ENCODE measurements around the gene GALNT14. TPM values are rescaled to one million over a fixed set of nuclear protein-coding genes. Genes with fewer than 3 reads are reported as not detected.

The GALNT14 gene
- total and polyA plus RNA-seq, 9 of the 15 experiments (the other 6 are each of a cell fraction or from before 2014, with no cell fraction given), result 0.11 TPM; not detected in 8

- H3K4me3 ChIP-seq, result no peak overlapping the region
- H3K4me2 ChIP-seq (ENCODE audit: insufficient read depth, low read length), result no peak overlapping the region
- intact Hi-C loops (cut with micrococcal nuclease), result no loop called here
- H3K79me2 ChIP-seq (ENCODE audit: control insufficient read depth, insufficient read depth, low read length), result no peaks in the 10 kb centered on the region
- H3K9me3 ChIP-seq (replicated peaks; ENCODE audit: control insufficient read depth, insufficient read depth, low read depth, low read length), result no peaks in the 10 kb centered on the region
- BruUV-seq (replicated peaks), result no TSS peak
- POLR2A ChIA-PET, result no interaction called here
- in situ Hi-C loops (cut with MboI), result no loop called here
- no peaks in the 10 kb centered on the region for H3K4me1 ChIP-seq (replicated peaks in 1 of 2; ENCODE audit: control insufficient read depth in 2 of 2, insufficient read depth in 2 of 2, low read length in 2 of 2)
- FAIRE-seq (no peak), DNase-seq (ENCODE audit: extremely low read depth in 1 of 4, low spot score in 3 of 4) (no peak), ATAC-seq (no peak)
- TF ChIP-seq AFF1 (IDR thresholded peaks at IDR 0.05; ENCODE audit: low read depth in 1 of 2, partially characterized antibody in 2 of 2) (no peak), FOXO4 (CRISPR knock-in tag; IDR thresholded peaks at IDR 0.05) (no peak), NFATC3 (IDR thresholded peaks at IDR 0.05) (no peak), NFIX (CRISPR knock-in tag; IDR thresholded peaks at IDR 0.05; ENCODE audit: low read depth) (no peak), TGIF2 (CRISPR knock-in tag; IDR thresholded peaks at IDR 0.05) (no peak), ZNF785 (CRISPR knock-in tag; IDR thresholded peaks at IDR 0.05) (no peak), HDAC2 (IDR thresholded peaks at IDR 0.05) (no peak), E4F1 (CRISPR knock-in tag; IDR thresholded peaks at IDR 0.05; ENCODE audit: borderline replicate concordance) (no peak), BRD9 (IDR thresholded peaks at IDR 0.05; ENCODE audit: low read depth, partially characterized antibody) (no peak)
- TF ChIP-seq, protein P1, sequence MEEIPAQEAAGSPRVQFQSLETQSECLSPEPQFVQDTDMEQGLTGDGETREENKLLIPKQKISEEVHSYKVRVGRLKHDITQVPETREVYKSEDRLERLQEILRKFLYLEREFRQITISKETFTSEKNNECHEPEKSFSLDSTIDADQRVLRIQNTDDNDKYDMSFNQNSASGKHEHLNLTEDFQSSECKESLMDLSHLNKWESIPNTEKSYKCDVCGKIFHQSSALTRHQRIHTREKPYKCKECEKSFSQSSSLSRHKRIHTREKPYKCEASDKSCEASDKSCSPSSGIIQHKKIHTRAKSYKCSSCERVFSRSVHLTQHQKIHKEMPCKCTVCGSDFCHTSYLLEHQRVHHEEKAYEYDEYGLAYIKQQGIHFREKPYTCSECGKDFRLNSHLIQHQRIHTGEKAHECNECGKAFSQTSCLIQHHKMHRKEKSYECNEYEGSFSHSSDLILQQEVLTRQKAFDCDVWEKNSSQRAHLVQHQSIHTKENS (CRISPR knock-in tag; IDR thresholded peaks at IDR 0.05), result no peak
- CTCF ChIA-PET (ENCODE audit: low intra/inter-chr PET ratio), result no interaction called here
- no peak overlapping the region for H2AFZ ChIP-seq (ENCODE audit: low read depth, low read length)
- peaks cover 0 to 5% of the 10 kb centered on the region in 2 experiments; a peak in 1 of 5 replicates for H3K27me3 ChIP-seq (ENCODE audit: control insufficient read depth in 2 of 2, insufficient read depth in 2 of 2, low read length in 2 of 2)
- no peaks in the 10 kb centered on the region for H3K9me1 ChIP-seq (ENCODE audit: control insufficient read depth, insufficient read depth, low read length)
- H3K9ac ChIP-seq (ENCODE audit: insufficient read depth in 1 of 2, low read depth in 2 of 2, low read length in 2 of 2), result no peak overlapping the region
- H3K27ac ChIP-seq (ENCODE audit: extremely low read depth, low read depth, low read length), result no peak overlapping the region
- H4K20me1 ChIP-seq (replicated peaks; ENCODE audit: control insufficient read depth, insufficient read depth, low read length), result no peaks in the 10 kb centered on the region; the same call in 1 of the 2 replicates
- WGBS (ENCODE audit: insufficient coverage, low coverage, missing lambda C conversion rate), result 7% methylated on average over 1 of the region's 1 CpG
- no peaks in the 10 kb centered on the region for H3K36me3 ChIP-seq (ENCODE audit: control insufficient read depth, insufficient read depth, low read length)
Observed at GRCh38 chr2:30938196-30938595, 200.0 kb downstream of the GALNT14 start.
